HG03575 (cell line): ENCODE data around the gene APOL5.

Experiments
- ATAC-seq: cut with Tn5 transposase; IDR thresholded peaks from one replicate; pipeline ENCODE4 v1.9.1; 2021; ENCODE audit not compliant: unreplicated experiment, insufficient number of reproducible peaks, low FRiP score; ENCODE audit errors: extremely low read depth

APOL5 gene

GRCh38 chr22:35705141-35705540 lies 12.5 kb upstream of the APOL5 start:
- no peak for ATAC-seq

DNA sequence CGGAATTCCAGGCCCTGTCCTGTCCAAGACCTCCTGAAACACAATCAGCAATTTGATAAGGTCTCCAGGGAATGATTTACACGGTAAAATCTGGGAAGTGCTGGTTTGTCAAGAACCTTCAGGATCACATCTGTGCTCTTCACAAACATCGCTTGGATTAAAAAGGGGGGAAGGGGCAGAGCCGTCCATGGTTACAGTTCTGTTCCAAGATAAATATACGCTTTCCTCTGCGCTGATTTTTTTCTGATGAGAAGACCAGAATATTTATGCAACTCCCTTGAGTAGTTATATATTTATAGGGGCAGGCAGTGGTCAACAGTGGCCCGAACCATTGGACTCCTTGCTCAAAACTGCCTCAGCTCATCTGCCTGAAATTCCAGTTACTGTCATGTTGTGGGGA lies 9.2 kb upstream of the APOL5 start:
- ATAC-seq = no peak

- no peak for ATAC-seq
Observed at GRCh38 chr22:35708917-35709316, 8.8 kb upstream of the APOL5 start.

DNA sequence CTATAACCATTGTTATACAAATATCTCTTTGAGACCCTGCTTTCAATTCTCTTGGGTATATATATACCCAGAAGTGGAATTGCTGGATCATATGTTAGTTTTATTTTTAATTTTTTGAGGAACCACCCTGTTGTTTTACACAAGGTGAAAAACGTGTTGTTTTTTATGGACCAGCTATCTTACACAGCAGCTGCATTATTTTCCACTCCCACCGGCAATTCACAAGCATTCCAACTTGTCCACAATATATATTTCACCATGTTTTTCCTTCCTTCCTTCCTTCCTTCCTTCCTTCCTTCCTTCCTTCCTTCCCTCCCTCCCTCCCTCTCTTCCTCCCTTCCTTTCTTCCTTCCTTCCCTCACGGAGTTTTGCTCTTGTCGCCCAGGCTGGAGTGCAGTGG lies 6.3 kb upstream of the APOL5 start:
- no peak for ATAC-seq

DNA sequence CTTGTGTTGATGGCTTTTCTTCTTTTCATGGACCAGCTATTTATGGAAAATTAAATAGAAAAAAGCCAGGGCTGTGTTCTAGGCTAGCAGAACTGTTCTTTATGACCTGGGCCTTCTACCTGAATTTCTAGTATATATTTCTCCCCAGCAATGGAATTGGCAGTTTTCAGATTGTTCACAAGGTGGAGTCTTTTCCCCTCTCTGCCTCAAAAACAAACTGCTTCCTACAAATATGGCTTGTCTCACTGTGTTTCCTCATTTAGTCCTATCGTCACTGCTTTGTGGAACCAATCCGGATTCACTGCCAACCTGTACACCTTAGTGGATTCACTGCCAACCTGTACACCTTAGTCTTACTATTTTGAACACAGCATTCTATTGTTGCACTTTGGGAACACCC lies 5.0 kb upstream of the APOL5 start:
- ATAC-seq = no peak

GRCh38 chr22:35719212-35719875 lies 1.7 kb downstream of the APOL5 start:
- no peak for ATAC-seq

GRCh38 chr22:35721960-35722359 lies 4.3 kb downstream of the APOL5 start:
- no peak for ATAC-seq

- ATAC-seq = no peak
Observed at GRCh38 chr22:35725521-35725920, 7.8 kb downstream of the APOL5 start.

DNA sequence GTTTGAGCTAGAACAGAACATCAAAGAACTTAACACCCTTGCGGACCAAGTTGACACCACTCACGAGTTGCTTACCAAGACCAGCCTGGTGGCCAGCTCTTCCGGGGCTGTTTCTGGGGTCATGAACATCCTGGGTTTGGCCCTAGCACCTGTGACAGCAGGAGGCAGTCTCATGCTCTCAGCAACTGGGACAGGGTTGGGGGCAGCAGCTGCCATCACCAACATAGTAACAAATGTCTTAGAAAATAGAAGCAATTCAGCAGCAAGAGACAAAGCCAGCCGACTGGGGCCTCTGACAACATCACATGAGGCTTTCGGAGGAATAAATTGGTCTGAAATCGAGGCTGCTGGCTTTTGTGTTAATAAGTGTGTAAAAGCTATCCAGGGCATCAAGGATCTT lies 8.7 kb downstream of the APOL5 start:
- ATAC-seq = no peak

DNA sequence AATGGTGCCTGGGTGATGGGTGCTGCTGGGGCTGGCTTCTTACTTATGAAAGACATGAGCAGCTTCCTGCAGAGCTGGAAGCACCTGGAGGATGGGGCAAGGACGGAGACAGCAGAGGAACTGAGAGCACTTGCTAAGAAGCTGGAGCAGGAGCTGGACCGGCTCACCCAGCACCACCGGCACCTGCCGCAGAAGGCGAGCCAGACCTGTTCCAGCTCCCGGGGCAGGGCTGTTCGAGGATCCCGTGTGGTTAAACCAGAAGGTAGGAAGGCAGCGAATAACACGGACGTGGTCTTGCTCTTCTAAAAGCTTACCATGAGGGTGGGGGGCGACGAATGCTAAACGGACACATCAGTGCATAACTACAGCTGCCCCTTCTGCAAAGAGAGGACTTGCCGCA lies 9.3 kb downstream of the APOL5 start:
- ATAC-seq = no peak

- no peak for ATAC-seq
Observed at GRCh38 chr22:35727436-35727835, 9.8 kb downstream of the APOL5 start.

- ATAC-seq = no peak
Observed at GRCh38 chr22:35728639-35729308, 11.1 kb downstream of the APOL5 start.

GRCh38 chr22:35729309-35729698 lies 11.6 kb downstream of the APOL5 start:
- no peak for ATAC-seq

- ATAC-seq = no peak
Observed at GRCh38 chr22:35731321-35731720, 13.6 kb downstream of the APOL5 start.

GRCh38 chr22:35732116-35732515 lies 14.4 kb downstream of the APOL5 start:
- no peak for ATAC-seq

- no peak for ATAC-seq
Observed at GRCh38 chr22:35733036-35733435, 15.4 kb downstream of the APOL5 start.

DNA sequence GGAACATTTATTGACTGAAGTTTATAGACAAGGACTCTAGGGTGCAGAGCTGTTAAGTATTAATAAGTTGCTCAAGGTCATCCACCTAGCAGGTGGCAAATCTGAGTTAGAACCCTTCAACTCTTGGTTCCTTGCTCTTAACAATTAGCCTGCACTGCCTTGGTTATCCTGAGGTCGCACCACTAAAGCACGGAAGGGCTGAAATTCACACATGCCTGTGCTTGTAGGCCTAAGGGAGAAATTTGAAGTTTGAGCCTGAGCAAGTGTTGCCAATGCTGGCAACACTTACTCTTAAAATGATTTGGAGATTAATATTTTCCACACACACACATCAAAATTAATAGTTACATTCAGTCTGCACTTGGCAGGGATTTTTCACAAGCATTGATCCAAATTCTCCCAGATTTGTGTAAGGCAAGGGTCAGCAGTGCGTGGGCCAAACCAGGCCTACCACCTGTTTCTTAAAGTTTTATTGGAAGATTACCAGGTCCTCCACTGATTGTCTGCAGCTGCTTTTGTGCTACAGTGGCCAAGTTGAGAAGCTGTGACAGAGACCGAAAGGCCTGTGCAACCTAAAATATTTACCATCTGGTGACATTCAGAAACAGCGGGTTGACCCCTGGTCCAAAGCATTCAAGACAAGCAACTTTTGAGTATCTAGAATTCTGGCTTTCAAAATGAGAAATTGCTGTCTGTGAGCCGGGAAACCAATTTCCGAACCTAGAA lies 16.3 kb downstream of the APOL5 start:
- ATAC-seq = no peak

DNA sequence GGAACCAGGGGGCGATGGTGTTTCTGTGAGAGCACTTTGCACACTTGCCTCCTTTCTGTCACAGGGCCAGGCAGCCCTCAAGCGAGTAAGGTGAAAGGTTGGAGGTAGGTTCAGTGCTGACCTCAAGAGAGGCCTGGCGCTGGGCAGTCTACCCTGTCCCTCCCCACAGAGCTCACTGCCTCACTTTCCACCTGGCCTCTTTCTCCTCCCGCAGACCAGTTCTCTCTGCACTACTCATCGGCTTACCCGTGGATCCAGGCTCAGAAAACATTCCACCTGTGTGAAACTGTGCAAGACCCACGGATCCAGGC lies 16.8 kb downstream of the APOL5 start:
- no peak for ATAC-seq

DNA sequence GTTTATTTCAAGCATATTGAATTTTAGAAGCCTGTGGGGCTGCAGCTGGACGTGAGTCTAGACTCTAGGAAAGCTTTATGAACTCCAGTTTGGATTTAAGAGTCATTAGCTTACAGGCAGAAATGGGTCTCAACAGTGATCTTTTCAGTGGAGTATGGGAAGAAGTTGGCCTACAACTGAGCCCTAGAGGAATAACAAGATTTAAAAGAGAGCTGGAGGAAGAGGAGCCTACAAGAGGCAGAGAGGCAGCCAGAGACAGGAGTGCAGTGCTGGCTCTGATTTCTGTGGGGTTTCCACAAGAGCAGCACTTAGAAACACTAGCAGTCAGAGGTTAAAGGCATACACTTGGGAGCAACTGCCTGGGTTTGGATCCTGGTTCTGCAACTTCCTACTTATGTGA lies 17.9 kb downstream of the APOL5 start:
- no peak for ATAC-seq

DNA sequence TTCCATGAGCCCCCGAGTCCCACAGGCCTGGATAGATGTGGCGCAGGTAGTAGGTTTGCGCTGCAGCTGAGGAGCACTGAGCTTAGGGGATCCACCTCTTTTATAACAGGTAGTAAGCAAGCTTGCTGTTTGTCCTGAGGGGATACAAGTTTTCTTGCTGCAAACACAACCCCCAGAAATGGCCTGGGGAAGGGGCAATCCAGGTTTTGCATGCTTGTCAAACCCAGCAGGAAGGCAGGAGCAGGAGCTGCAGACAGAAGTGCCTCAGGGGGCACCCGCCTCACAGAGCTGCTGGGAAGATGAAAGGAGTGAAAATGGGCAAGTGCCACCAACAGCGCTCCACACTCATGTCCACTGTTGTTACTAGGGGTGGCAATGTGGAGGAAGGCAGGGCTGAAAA lies 18.5 kb downstream of the APOL5 start:
- ATAC-seq = no peak
